ENCODE measurements around the gene SPAG5. TPM values are rescaled to one million over a fixed set of nuclear protein-coding genes. Genes with fewer than 3 reads are reported as not detected.
"Not testable (repeated sequence)": the region's sequence is repeated elsewhere in the genome, so short reads cannot be mapped to it uniquely, and the experiment has no call there.

Gene SPAG5
- total RNA-seq, 1 donor, result 31.8 TPM

- TF ChIP-seq, protein P1, sequence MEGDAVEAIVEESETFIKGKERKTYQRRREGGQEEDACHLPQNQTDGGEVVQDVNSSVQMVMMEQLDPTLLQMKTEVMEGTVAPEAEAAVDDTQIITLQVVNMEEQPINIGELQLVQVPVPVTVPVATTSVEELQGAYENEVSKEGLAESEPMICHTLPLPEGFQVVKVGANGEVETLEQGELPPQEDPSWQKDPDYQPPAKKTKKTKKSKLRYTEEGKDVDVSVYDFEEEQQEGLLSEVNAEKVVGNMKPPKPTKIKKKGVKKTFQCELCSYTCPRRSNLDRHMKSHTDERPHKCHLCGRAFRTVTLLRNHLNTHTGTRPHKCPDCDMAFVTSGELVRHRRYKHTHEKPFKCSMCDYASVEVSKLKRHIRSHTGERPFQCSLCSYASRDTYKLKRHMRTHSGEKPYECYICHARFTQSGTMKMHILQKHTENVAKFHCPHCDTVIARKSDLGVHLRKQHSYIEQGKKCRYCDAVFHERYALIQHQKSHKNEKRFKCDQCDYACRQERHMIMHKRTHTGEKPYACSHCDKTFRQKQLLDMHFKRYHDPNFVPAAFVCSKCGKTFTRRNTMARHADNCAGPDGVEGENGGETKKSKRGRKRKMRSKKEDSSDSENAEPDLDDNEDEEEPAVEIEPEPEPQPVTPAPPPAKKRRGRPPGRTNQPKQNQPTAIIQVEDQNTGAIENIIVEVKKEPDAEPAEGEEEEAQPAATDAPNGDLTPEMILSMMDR (IDR thresholded peaks at IDR 0.05; ENCODE audit: insufficient read depth, low read length), result no peak
- no peak for DNase-seq (ENCODE audit: low read depth)
- no peak overlapping the region for H3K4me3 ChIP-seq (ENCODE audit: low read depth, low read length)
These were observed 21.4 kb downstream of the SPAG5 start for GRCh38 chr17:28577466-28577824.

- H3K4me3 ChIP-seq (ENCODE audit: low read depth, low read length), result peak within 1 kb of the TSS; percentile 55
- TF ChIP-seq, protein P1 (IDR thresholded peaks at IDR 0.05; ENCODE audit: insufficient read depth, low read length), result no peak
- DNase-seq (ENCODE audit: low read depth), result peak; percentile 84
These were observed 21.9 kb downstream of the SPAG5 start, which contains the start of gene ALDOC for GRCh38 chr17:28576758-28577465. Gene ALDOC (minus strand): TSS chr17:28576895. CDS start chr17:28575532, 1,363 bp downstream.

GRCh38 chr17:28576016-28576415 lies 22.8 kb downstream of the SPAG5 start:
- not testable (repeated sequence) for DNase-seq (ENCODE audit: low read depth); H3K4me3 ChIP-seq (ENCODE audit: low read depth, low read length)

DNA sequence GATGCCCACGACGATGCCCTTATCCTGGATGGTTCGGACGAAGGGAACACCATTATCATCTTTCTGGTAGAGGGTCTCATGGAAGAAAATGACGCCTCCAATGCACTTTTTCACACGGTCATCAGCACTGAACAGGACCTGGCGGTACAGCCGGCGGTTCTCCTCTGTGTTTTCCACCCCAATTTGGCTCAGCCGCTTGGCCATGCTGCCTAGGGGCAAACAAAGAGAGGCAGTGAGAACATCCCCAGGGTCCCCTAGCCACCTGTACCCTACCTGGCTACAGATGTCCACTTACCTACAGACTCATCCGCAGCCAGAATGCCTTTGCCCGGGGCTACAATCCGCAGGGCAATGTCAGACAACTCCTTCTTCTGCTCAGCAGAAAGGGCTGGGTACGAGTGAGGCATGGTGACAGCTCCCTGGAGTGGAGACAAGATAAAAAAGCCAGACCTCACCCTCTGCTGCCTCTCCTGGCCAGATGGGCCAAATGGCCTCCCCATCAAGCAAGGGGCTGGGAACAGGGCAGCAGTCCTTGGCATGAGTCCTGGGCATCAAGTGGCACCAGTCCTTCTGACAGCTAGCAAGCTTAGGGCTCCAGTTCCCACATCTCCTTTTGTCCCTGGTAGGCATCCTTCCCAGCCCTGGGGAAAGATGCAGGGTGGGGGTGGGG lies 23.6 kb downstream of the SPAG5 start:
- TF ChIP-seq, protein P1 (IDR thresholded peaks at IDR 0.05; ENCODE audit: insufficient read depth, low read length), result no peak
- no peak overlapping the region for H3K4me3 ChIP-seq (ENCODE audit: low read depth, low read length)
- no peak for DNase-seq (ENCODE audit: low read depth)

DNA sequence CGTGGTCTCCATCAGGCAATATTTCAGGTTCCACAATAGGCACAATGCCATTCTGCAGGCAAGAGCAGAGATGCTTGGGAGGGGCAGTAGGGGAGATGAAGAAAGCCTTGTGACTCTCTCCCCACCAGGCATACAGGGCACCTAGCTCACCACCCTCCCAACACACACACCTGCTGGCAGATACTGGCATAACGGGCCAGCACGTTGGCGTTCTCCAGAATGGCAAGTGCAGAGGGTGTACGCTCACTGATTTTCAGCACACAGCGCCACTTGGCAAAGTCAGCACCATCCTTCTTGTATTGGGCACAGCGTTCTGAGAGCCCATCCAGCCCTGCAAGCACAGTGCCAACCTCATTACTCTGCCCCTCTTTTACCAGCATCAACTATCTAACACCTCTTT lies 24.3 kb downstream of the SPAG5 start:
- no peak for DNase-seq (ENCODE audit: low read depth)
- H3K4me3 ChIP-seq (ENCODE audit: low read depth, low read length), result no peak overlapping the region
- TF ChIP-seq, protein P1 (IDR thresholded peaks at IDR 0.05; ENCODE audit: insufficient read depth, low read length), result no peak

GRCh38 chr17:28573966-28574480 lies 24.8 kb downstream of the SPAG5 start:
- TF ChIP-seq, protein P1 (IDR thresholded peaks at IDR 0.05; ENCODE audit: insufficient read depth, low read length), result no peak
- no peak for DNase-seq (ENCODE audit: low read depth)
- no peak overlapping the region for H3K4me3 ChIP-seq (ENCODE audit: low read depth, low read length)

- no peak for DNase-seq (ENCODE audit: low read depth)
- no peak overlapping the region for H3K4me3 ChIP-seq (ENCODE audit: low read depth, low read length)
- TF ChIP-seq, protein P1 (IDR thresholded peaks at IDR 0.05; ENCODE audit: insufficient read depth, low read length), result no peak
These were observed 25.3 kb downstream of the SPAG5 start for GRCh38 chr17:28573521-28573920.

Data from fibroblast of the aortic adventitia (primary cell).